Measurements from ENCODE around the gene TSPAN33.
A peak's percentile ranks its signal among the peaks of the same experiment; 100 is the strongest.
"Not testable (repeated sequence)": the region's sequence is repeated elsewhere in the genome, so short reads cannot be mapped to it uniquely, and the experiment has no call there.

The TSPAN33 gene

DNA sequence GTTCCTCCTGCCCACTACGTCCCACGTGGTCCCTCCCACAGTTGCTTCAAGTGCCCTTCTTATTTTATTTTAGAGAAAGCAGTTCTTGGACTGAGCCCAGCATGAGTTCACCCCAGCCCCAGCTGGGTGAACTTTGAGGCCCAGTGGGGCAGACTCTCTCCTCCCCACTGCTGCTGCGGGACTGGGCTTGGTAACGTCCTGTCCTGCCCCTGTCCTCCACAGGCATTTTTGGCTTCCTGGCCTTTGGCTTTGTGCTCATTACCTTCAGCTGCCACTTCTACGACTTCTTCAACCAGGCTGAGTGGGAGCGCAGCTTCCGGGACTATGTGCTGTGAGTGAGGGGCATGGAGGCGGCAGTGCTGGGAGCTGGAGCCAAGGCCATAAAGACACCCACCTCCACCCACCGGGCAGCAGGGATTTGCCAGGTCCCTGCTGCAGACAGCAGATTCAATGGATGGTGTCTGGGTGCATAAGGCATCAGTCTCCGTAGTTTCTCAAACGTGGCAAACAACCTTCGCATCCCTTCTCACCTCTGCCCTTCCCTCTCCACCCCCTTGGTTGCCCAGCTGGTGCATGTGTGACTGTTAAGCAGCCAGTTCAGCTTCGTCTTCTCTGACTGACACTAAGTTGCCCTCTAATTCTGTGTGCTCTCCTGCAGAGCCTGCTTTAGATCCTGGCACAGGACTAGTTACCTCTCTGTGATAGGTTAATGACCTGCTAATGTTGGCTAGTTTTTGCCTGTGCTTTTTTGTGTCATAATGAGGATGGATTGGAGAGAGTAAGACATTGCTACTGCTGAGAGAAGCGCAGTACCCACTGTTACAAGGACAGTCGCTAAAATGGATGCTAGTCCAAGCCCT is 64.8 kb downstream of the TSPAN33 start:
- DNase-seq: no peak

DNA sequence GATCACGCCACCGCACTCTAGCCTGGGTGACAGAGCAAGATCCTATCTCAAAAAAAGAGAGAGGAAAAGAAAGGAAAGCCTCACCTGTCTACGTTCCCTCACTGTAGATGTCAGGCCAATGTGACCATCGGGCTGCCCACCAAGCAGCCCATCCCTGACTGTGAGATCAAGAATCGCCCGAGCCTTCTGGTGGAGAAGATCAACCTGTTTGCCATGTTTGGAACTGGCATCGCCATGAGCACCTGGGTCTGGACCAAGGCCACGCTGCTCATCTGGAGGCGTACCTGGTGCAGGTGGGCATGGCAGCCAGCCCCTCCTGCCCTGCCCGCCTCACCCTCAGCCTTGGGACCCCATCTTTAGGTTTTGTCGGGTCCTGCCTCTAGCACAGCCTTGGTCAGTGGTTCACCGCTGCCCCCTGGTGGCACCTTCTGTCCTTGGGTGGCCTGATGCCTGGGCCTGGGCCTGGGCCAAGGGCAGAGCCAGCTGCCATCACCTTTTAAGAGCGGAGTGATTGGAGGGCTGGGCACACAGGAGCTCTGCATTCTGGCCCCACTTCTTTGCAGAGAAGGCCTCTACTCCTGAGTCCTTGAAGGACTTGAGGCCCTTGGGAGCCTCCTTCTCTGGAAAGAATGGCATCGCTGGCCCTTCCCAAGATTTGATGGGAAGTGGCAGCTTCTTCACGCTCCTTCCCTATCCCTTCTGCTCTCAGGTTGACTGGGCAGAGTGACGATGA is 65.9 kb downstream of the TSPAN33 start:
- no peak for DNase-seq

DNA sequence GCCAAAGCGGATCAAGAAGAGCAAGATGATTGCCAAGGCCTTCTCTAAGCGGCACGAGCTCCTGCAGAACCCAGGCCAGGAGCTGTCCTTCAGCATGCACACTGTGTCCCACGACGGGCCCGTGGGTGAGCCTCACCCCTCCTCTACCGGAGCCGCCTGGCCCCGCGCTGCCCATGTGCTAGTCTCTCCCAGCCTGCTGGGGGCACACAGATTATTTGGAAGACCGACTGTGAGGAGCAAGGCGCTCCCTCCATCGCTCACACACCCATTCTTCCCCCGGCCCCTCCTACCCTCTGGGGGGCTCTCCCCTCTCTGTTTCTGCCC is 66.4 kb downstream of the TSPAN33 start:
- no peak for DNase-seq

DNA sequence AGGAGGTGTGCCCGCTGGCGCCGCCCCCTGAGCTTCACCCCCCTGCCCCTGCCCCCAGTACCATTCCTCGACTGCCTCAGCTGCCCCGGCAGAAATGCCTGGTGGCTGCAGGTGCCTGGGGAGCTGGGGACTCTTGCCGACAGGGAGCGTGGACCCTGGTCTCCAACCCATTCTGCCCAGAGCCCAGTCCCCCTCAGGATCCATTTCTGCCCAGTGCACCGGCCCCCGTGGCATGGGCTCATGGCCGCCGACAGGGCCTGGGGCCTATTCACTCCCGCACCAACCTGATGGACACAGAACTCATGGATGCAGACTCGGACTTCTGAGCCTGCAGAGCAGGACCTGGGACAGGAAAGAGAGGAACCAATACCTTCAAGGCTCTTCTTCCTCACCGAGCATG is 67.6 kb downstream of the TSPAN33 start:
- DNase-seq: no peak

DNA sequence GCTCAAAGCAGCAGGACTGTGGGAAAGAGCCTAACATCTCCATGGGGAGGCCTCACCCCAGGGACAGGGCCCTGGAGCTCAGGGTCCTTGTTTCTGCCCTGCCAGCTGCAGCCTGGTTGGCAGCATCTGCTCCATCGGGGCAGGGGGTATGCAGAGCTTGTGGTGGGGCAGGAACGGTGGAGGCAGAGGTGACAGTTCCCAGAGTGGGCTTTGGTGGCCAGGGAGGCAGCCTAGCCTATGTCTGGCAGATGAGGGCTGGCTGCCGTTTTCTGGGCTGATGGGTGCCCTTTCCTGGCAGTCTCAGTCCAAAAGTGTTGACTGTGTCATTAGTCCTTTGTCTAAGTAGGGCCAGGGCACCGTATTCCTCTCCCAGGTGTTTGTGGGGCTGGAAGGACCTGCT is 68.1 kb downstream of the TSPAN33 start:
- DNase-seq: no peak

DNA sequence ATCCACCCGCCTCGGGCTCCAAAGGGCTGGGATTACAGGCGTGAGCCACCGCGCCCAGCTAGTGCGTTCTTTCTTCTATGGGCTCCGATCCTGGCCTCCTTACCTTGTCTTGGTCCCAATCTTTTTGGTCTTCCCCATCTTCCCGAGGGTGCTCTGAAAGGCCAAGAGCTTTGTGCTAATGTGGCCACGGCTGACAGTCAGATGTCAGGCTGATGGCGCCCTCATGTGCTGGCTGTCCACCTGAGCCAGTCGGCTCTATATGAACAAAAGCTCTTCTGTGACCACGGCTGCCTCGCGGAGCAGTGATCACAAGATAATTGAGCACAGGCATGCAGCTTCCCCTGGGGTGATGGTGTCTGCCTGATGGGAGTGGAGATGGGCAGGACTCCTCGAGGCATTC is 69.3 kb downstream of the TSPAN33 start:
- DNase-seq: no peak

DNA sequence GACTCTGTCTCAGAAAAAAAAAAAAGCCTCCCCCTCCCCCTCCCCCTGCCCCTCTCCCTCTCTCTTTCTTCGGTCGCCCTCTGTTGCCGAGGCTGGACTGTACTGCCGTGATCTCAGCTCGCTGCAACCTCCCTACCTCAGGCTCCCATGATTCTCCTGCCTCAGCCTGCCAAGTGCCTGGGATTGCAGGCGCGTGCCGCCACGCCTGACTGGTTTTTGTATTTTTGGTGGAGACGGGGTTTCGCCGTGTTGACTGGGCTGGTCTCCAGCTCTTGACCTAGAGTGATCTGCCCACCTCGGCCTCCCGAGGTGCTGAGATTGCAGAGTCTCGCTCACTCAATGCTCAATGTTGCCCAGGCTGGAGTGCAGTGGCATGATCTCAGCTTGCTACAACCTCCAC is 71.2 kb downstream of the TSPAN33 start:
- DNase-seq: not testable (repeated sequence)

DNA sequence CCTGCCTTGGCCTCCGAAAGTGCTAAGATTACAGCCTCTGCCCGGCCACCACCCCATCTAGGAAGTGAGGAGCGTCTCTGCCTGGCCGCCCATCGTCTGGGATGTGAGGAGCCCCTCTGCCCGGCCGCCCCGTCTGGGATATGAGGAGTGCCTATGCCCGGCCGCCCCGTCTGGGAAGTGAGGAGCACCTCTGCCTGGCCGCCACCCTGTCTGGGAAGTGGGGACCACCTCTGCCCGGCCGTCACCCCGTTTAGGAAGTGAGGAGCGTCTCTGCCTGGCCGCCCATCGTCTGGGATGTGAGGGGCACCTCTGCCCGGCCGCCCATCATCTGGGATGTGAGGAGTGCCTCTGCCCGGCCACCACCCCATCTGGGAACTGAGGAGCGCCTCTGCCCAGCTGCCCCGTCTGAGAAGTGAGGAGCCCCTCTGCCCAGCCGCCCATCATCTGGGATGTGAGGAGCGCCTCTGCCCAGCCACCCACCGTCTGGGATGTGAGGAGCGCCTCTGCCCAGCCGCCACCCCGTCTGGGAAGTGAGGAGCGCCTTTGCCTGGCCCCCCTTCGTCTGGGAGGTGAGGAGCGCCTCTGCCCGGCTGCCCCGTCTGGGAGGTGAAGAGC is 71.7 kb downstream of the TSPAN33 start:
- not testable (repeated sequence) for DNase-seq

DNA sequence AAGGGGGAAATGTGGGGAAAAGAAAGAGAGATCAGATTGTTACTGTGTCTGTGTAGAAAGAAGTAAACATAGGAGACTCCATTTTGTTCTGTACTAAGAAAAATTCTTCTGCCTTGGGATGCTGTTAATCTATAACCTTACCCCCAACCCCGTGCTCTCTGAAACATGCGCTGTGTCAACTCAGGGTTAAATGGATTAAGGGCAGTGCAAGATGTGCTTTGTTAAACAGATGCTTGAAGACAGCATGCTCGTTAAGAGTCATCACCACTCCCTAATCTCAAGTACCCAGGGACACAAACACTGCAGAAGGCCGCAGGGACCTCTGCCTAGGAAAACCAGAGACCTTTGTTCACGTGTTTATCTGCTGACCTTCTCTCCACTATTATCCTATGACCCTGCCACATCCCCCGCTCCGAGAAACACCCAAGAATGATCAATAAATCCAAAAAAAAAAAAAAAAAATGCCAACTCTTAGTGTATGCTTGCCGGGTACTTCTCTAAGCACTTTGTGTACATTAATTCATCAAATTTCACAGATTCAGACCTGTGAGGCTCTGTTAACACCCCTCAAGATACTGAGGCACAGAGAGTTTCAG is 72.4 kb downstream of the TSPAN33 start:
- DNase-seq: not testable (repeated sequence)

DNA sequence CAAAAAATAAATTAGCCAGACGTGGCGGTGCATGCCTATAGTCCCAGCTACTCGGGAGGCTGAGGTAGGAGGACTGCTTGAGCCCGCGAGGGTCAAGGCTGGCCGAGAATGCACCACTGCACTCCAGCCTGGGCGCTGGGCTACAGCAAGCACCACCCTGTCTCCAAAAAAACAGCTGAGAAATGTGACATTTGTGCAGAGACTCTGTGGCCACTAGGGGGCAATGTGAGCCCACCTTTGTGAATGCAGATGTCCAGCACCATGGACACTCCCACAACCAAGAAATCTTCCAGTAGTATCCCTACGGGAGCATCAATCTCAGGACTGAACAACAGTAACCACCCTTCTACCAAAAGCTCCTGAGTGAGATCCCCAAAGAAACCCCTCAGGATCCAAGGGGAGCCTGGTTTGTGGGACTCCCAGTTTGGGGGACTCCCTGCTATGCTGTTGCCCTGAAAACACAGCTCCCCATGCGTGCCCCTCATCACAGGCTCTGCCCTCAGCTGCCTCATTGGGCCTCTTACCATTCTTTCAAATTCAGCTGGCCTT is 74.1 kb downstream of the TSPAN33 start:
- peak; percentile 24 for DNase-seq

DNA sequence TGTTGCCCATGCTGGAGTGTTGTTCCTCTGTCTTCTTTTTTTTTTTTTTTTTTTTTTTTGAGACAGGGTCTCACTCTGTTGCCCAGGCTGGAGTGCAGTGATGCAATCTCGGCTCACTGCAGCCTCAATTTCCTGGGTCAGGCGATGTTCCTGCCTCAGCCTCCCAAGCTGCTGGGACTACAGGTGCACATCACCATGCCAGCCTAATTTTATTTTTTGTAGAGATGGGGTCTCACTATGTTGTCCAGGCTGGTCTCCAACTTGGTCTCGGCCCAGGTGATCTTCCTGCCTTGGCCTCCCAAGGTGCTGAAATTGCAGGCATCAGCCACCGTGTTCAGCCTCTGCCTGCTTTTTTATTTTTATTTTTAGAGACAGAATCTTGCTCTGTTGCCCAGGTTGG is 74.7 kb downstream of the TSPAN33 start:
- not testable (repeated sequence) for DNase-seq
